Liver (tissue), 9 donors: ENCODE data around the gene ACTR1A. TPM values are rescaled to one million over a fixed set of nuclear protein-coding genes. Genes with fewer than 3 reads are reported as not detected.

Experiments used
- DNase-seq: peaks from one replicate; pipeline ENCODE4 v3.0.0-alpha.2; 2017; ENCODE audit warnings: low spot score
- H3K27ac ChIP-seq, 2 donors: one replicate each; pipeline ENCODE4 v1.7.0; 2013; ENCODE audit warnings: inconsistent platforms in 2 of 2, low read length in 2 of 2, control low read depth in 1 of 2, low read depth in 1 of 2, mild to moderate bottlenecking in 1 of 2
- H3K27me3 ChIP-seq, 4 donors: one replicate each; pipeline versions ENCODE4 v1.6.1 to v1.7.0; 2013; ENCODE audit warnings: low read length in 3 of 4, inconsistent platforms in 1 of 4, mild to moderate bottlenecking in 1 of 4, moderate library complexity in 1 of 4; ENCODE audit not compliant: control insufficient read depth in 4 of 4, insufficient read depth in 4 of 4
- H3K36me3 ChIP-seq, 4 donors: one replicate each; pipeline versions ENCODE4 v1.6.1 to v1.7.0; 2013; ENCODE audit warnings: low read length in 3 of 4, mild to moderate bottlenecking in 3 of 4, low read depth in 1 of 4, moderate library complexity in 1 of 4; ENCODE audit not compliant: control insufficient read depth in 4 of 4, insufficient read depth in 3 of 4
- H3K4me1 ChIP-seq, 4 donors: one replicate each; pipeline versions ENCODE4 v1.6.1 to v1.7.0; 2013; ENCODE audit warnings: low read length in 3 of 4, mild to moderate bottlenecking in 3 of 4, moderate library complexity in 1 of 4; ENCODE audit not compliant: control insufficient read depth in 4 of 4, insufficient read depth in 4 of 4
- H3K4me3 ChIP-seq, 3 donors: one replicate each; pipeline versions ENCODE4 v1.6.1 to v1.7.0; 2013; ENCODE audit warnings: low read length in 3 of 3, control low read depth in 1 of 3, low read depth in 1 of 3, mild to moderate bottlenecking in 1 of 3
- H3K9ac ChIP-seq, 2 donors: one replicate each; pipeline ENCODE4 v1.7.0; 2013; ENCODE audit warnings: low read length in 2 of 2, mild to moderate bottlenecking in 2 of 2, moderate library complexity in 2 of 2, control low read depth in 1 of 2, low read depth in 1 of 2
- H3K9me3 ChIP-seq, 4 donors: one replicate each; pipeline versions ENCODE4 v1.6.1 to v1.7.0; 2013; ENCODE audit warnings: low read length in 3 of 4; ENCODE audit not compliant: control insufficient read depth in 4 of 4
- CTCF ChIP-seq: fragments of 150-350 bp; IDR thresholded peaks from 2 replicates; pipeline ENCODE4 v1.5.1; 2017; ENCODE audit warnings: improper control_type of control experiment, low read depth, low read length; ENCODE audit not compliant: missing input control
- EGR1 ChIP-seq, 2 donors: IDR thresholded peaks; 2 replicates each; pipeline ENCODE4 v1.6.1; 2016 to 2018; ENCODE audit warnings: antibody characterized with exemption in 2 of 2, low read depth in 2 of 2
- FOXA1 ChIP-seq: IDR thresholded peaks from 2 replicates; pipeline ENCODE4 v1.6.1; 2016; ENCODE audit warnings: antibody characterized with exemption
- FOXA2 ChIP-seq: IDR thresholded peaks from 2 replicates; pipeline ENCODE4 v1.6.1; 2016; ENCODE audit warnings: antibody characterized with exemption
- GABPA ChIP-seq, 2 donors: IDR thresholded peaks in 1 of 2; conservative IDR thresholded peaks in 1 of 2; 2 replicates each; pipeline ENCODE4 v1.6.1; 2016; ENCODE audit warnings: antibody characterized with exemption in 2 of 2, mild to moderate bottlenecking in 1 of 2, moderate library complexity in 1 of 2
- HNF4A ChIP-seq, 2 donors: conservative IDR thresholded peaks; 2 replicates each; pipeline ENCODE4 v1.6.1; 2016; ENCODE audit warnings: antibody characterized with exemption in 2 of 2, mild to moderate bottlenecking in 2 of 2
- HNF4G ChIP-seq: IDR thresholded peaks from 2 replicates; pipeline ENCODE4 v1.6.1; 2016; ENCODE audit warnings: antibody characterized with exemption
- JUND ChIP-seq, 2 donors: IDR thresholded peaks; 2 replicates each; pipeline ENCODE4 v1.6.1; 2016; ENCODE audit warnings: antibody characterized with exemption in 2 of 2
- NR2F2 ChIP-seq: IDR thresholded peaks from 2 replicates; pipeline ENCODE4 v1.6.1; 2016; ENCODE audit warnings: antibody characterized with exemption
- RAD21 ChIP-seq, 2 donors: IDR thresholded peaks; 2 replicates each; pipeline ENCODE4 v1.6.1; 2016; ENCODE audit warnings: antibody characterized with exemption in 2 of 2, mild to moderate bottlenecking in 2 of 2
- RXRA ChIP-seq, 2 donors: IDR thresholded peaks; 2 replicates each; pipeline ENCODE4 v1.6.1; 2017 to 2018; ENCODE audit warnings: antibody characterized with exemption in 2 of 2, mild to moderate bottlenecking in 1 of 2
- SP1 ChIP-seq: IDR thresholded peaks from 2 replicates; pipeline ENCODE4 v1.6.1; 2018; ENCODE audit warnings: antibody characterized with exemption, mild to moderate bottlenecking
- TAF1 ChIP-seq: conservative IDR thresholded peaks from 2 replicates; pipeline ENCODE4 v1.6.1; 2016; ENCODE audit warnings: antibody characterized with exemption, mild to moderate bottlenecking
- YY1 ChIP-seq: IDR thresholded peaks from 2 replicates; pipeline ENCODE4 v1.6.1; 2016; ENCODE audit warnings: antibody characterized with exemption, mild to moderate bottlenecking
- WGBS: extraction: QIAGEN DNeasy Blood & Tissue Kit; methylation state at CpG from one replicate; pipeline ENCODE4 v1.1.7; 2013; 5-methylcytosine and 5-hydroxymethylcytosine counted together
- polyA plus RNA-seq, 2 donors: library from polyadenylated mRNA; stranded (reverse) in 1 of 2; unstranded in 1 of 2; fragments of 200-250 nt in 1 of 2; fragments of >200 nt in 1 of 2; fragmentation: Nextera tagmentation in 1 of 2; extraction: Ambion mirVana in 1 of 2; gene quantifications; one replicate each; pipeline versions ENCODE4 v1.2.1 to v1.2.3, GENCODE V29; 2013 to 2015
- total RNA-seq, 2 donors: library from RNA; depleted of rRNA; stranded (reverse); fragments of >200 nt; gene quantifications; one replicate each; pipeline ENCODE4 v1.2.3, GENCODE V29; 2014
- TF ChIP-seq, protein P1 (sequence below): IDR thresholded peaks from 2 replicates; pipeline ENCODE4 v1.6.1; 2016; ENCODE audit warnings: antibody characterized with exemption
- TF ChIP-seq, protein P2 (sequence below): IDR thresholded peaks from 2 replicates; pipeline ENCODE4 v1.6.1; 2016; ENCODE audit warnings: antibody characterized with exemption
- TF ChIP-seq, protein P3 (sequence below): IDR thresholded peaks from 2 replicates; pipeline ENCODE4 v1.6.1; 2016; ENCODE audit warnings: antibody characterized with exemption
- TF ChIP-seq, protein P4 (sequence below): IDR thresholded peaks from 2 replicates; pipeline ENCODE4 v1.6.1; 2016; ENCODE audit warnings: antibody characterized with exemption, mild to moderate bottlenecking
- donor health status: healthy.
- donor health status: healthy.
- donor health status: healthy.
- donor health status: healthy.
- donor health status: healthy.

Gene ACTR1A
- total and polyA plus RNA-seq, 4 donors, result 24.5 to 51.9 (median 35.3) TPM

DNA sequence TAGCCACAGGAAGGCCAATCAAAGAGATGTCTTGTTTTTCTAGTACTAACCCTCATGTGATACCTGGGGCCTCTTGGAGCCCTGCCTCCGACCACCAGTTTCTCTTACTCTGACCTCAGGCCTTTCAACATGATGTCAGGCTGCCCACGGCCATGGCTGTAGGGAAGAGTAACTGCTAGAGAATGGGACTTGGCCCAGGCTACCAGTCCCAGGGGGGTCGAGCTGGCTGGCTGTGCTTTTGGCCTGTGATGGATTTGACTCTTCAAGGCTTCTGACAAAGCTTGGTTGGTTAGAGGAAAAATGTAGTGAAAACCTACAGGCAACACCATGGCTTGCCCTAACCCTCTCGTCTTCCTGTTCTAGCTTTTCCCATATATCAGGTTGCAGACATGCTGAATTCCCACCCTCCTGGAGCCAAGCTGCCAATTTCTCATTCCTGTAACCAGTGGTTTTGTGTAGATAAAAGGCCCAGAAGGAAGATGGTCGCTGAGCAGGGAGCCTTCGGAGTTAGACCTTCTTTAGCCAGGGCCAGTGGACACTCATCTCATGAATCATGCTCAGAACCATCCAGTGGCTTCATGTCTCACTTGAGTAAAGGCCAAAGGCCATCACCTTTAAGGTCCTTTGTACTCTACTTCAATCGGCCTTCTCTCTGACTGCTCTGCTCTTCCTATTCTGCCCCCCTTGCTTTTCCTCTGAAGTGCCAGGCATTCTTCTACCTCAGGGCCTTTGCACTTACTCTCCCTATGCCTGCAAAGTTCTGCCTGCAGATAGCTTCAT lies 20.9 kb upstream of the ACTR1A start:
- no peak for DNase-seq
- Histone ChIP-seq H3K4me3 (no peak overlapping the region), H3K27ac (no peak overlapping the region), H3K4me1 (no peaks in the 10 kb centered on the region), H3K27me3 (no peaks in the 10 kb centered on the region), H3K9ac (no peak overlapping the region), H3K36me3 (peaks cover under 1 to 5% (median 2%) of the 10 kb centered on the region in 4 donors), H3K9me3 (no peaks in the 10 kb centered on the region)
- 86% methylated on average over 7 of the region's 7 CpGs for WGBS
- TF ChIP-seq YY1 (no peak), CTCF (no peak), EGR1 (IDR thresholded peaks at IDR 0.05; ENCODE audit: low read depth in 2 of 2) (no peak), TAF1 (no peak), NR2F2 (no peak), SP1 (no peak), FOXA1 (no peak)

GRCh38 chr10:102522874-102523249 lies 20.4 kb upstream of the ACTR1A start:
- no peak overlapping the region for H3K27ac ChIP-seq
- 97% methylated on average over 1 of the region's 1 CpG for WGBS
- no peak overlapping the region for H3K4me3 ChIP-seq
- no peaks in the 10 kb centered on the region for H3K4me1 ChIP-seq
- no peak for TF ChIP-seq FOXA2
- TF ChIP-seq, protein P1, sequence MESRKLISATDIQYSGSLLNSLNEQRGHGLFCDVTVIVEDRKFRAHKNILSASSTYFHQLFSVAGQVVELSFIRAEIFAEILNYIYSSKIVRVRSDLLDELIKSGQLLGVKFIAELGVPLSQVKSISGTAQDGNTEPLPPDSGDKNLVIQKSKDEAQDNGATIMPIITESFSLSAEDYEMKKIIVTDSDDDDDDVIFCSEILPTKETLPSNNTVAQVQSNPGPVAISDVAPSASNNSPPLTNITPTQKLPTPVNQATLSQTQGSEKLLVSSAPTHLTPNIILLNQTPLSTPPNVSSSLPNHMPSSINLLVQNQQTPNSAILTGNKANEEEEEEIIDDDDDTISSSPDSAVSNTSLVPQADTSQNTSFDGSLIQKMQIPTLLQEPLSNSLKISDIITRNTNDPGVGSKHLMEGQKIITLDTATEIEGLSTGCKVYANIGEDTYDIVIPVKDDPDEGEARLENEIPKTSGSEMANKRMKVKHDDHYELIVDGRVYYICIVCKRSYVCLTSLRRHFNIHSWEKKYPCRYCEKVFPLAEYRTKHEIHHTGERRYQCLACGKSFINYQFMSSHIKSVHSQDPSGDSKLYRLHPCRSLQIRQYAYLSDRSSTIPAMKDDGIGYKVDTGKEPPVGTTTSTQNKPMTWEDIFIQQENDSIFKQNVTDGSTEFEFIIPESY, result no peak
- no peak for TF ChIP-seq TAF1
- no peak for TF ChIP-seq JUND (IDR thresholded peaks at IDR 0.05)
- TF ChIP-seq HNF4A (conservative IDR thresholded peaks at IDR 0.05), result no peak
- TF ChIP-seq FOXA1, result no peak
- TF ChIP-seq, protein P2, sequence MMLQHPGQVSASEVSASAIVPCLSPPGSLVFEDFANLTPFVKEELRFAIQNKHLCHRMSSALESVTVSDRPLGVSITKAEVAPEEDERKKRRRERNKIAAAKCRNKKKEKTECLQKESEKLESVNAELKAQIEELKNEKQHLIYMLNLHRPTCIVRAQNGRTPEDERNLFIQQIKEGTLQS, result no peak
- TF ChIP-seq YY1, result no peak
- TF ChIP-seq GABPA (IDR thresholded peaks at IDR 0.05 in 1 of 2, conservative IDR thresholded peaks at IDR 0.05 in 1 of 2), result no peak
- no peak for TF ChIP-seq RAD21 (IDR thresholded peaks at IDR 0.05)
- TF ChIP-seq CTCF, result no peak
- TF ChIP-seq HNF4G, result no peak
- no peak for TF ChIP-seq NR2F2
- TF ChIP-seq, protein P3, sequence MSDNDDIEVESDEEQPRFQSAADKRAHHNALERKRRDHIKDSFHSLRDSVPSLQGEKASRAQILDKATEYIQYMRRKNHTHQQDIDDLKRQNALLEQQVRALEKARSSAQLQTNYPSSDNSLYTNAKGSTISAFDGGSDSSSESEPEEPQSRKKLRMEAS, result no peak
- TF ChIP-seq, protein P4, sequence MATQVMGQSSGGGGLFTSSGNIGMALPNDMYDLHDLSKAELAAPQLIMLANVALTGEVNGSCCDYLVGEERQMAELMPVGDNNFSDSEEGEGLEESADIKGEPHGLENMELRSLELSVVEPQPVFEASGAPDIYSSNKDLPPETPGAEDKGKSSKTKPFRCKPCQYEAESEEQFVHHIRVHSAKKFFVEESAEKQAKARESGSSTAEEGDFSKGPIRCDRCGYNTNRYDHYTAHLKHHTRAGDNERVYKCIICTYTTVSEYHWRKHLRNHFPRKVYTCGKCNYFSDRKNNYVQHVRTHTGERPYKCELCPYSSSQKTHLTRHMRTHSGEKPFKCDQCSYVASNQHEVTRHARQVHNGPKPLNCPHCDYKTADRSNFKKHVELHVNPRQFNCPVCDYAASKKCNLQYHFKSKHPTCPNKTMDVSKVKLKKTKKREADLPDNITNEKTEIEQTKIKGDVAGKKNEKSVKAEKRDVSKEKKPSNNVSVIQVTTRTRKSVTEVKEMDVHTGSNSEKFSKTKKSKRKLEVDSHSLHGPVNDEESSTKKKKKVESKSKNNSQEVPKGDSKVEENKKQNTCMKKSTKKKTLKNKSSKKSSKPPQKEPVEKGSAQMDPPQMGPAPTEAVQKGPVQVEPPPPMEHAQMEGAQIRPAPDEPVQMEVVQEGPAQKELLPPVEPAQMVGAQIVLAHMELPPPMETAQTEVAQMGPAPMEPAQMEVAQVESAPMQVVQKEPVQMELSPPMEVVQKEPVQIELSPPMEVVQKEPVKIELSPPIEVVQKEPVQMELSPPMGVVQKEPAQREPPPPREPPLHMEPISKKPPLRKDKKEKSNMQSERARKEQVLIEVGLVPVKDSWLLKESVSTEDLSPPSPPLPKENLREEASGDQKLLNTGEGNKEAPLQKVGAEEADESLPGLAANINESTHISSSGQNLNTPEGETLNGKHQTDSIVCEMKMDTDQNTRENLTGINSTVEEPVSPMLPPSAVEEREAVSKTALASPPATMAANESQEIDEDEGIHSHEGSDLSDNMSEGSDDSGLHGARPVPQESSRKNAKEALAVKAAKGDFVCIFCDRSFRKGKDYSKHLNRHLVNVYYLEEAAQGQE, result no peak
- no peak for TF ChIP-seq SP1
- no peak for TF ChIP-seq RXRA (IDR thresholded peaks at IDR 0.05)
- TF ChIP-seq EGR1 (IDR thresholded peaks at IDR 0.05; ENCODE audit: low read depth in 2 of 2), result no peak
- no peaks in the 10 kb centered on the region for H3K27me3 ChIP-seq
- H3K36me3 ChIP-seq, result peaks cover 0 to 5% (median 2%) of the 10 kb centered on the region in 4 donors
- DNase-seq, result no peak
- no peak overlapping the region for H3K9ac ChIP-seq
- H3K9me3 ChIP-seq, result no peaks in the 10 kb centered on the region
